ENCODE data around the gene MRPS12.

MRPS12 gene

GRCh38 chr19:38904581-38905539, 25.9 kb upstream of the MRPS12 start:
- Mint-ChIP-seq H3K4me1 (peaks cover 23% of the 10 kb centered on the region), H3K27me3 (no peaks in the 10 kb centered on the region), H3K9me3 (no peaks in the 10 kb centered on the region), H3K4me3 (no peak overlapping the region), H3K27ac (no peak overlapping the region), H3K36me3 (peaks cover 50% of the 10 kb centered on the region)
- ATAC-seq: peak; percentile 58

- Mint-ChIP-seq H3K4me1 (peaks cover 17% of the 10 kb centered on the region), H3K27ac (no peak overlapping the region), H3K36me3 (peaks cover 53% of the 10 kb centered on the region), H3K9me3 (no peaks in the 10 kb centered on the region), H3K4me3 (no peak overlapping the region), H3K27me3 (peaks cover 3% of the 10 kb centered on the region)
- ATAC-seq: no peak
Measured at GRCh38 chr19:38905620-38906019, 25.1 kb upstream of the MRPS12 start.

GRCh38 chr19:38907227-38907626, 23.5 kb upstream of the MRPS12 start:
- no peak for ATAC-seq
- peaks cover 51% of the 10 kb centered on the region for H3K36me3 Mint-ChIP-seq
- H3K4me3 Mint-ChIP-seq: no peak overlapping the region
- no peaks in the 10 kb centered on the region for H3K9me3 Mint-ChIP-seq
- H3K27ac Mint-ChIP-seq: no peak overlapping the region
- H3K27me3 Mint-ChIP-seq: peaks cover 10% of the 10 kb centered on the region
- peaks cover 7% of the 10 kb centered on the region for H3K4me1 Mint-ChIP-seq

- Mint-ChIP-seq H3K9me3 (no peaks in the 10 kb centered on the region), H3K4me3 (no peak overlapping the region), H3K36me3 (peaks cover 51% of the 10 kb centered on the region), H3K4me1 (peaks cover 10% of the 10 kb centered on the region), H3K27me3 (peaks cover 10% of the 10 kb centered on the region), H3K27ac (no peak overlapping the region)
- no peak for ATAC-seq
Measured at GRCh38 chr19:38907670-38908069, 23.1 kb upstream of the MRPS12 start.

GRCh38 chr19:38908911-38909310, 21.8 kb upstream of the MRPS12 start:
- no peak overlapping the region for H3K4me3 Mint-ChIP-seq
- H3K27ac Mint-ChIP-seq: no peak overlapping the region
- H3K27me3 Mint-ChIP-seq: peaks cover 10% of the 10 kb centered on the region
- no peak for ATAC-seq
- H3K36me3 Mint-ChIP-seq: peaks cover 56% of the 10 kb centered on the region
- H3K4me1 Mint-ChIP-seq: peaks cover 16% of the 10 kb centered on the region
- no peaks in the 10 kb centered on the region for H3K9me3 Mint-ChIP-seq

- Mint-ChIP-seq H3K9me3 (no peaks in the 10 kb centered on the region), H3K4me3 (no peak overlapping the region), H3K36me3 (peaks cover 53% of the 10 kb centered on the region), H3K27ac (no peak overlapping the region), H3K4me1 (peaks cover 9% of the 10 kb centered on the region), H3K27me3 (peaks cover 10% of the 10 kb centered on the region)
- ATAC-seq: no peak
Measured at GRCh38 chr19:38910488-38910887, 20.3 kb upstream of the MRPS12 start.

- Mint-ChIP-seq H3K4me3 (no peak overlapping the region), H3K27ac (no peak overlapping the region), H3K27me3 (peaks cover 10% of the 10 kb centered on the region), H3K36me3 (peaks cover 62% of the 10 kb centered on the region), H3K4me1 (peaks cover 9% of the 10 kb centered on the region), H3K9me3 (no peaks in the 10 kb centered on the region)
- ATAC-seq: peak; percentile 34
Measured at GRCh38 chr19:38911388-38912001, 19.2 kb upstream of the MRPS12 start.

GRCh38 chr19:38912600-38913514, 17.9 kb upstream of the MRPS12 start:
- peak; percentile 61 for ATAC-seq
- Mint-ChIP-seq H3K9me3 (no peaks in the 10 kb centered on the region), H3K4me1 (peaks cover 9% of the 10 kb centered on the region), H3K27me3 (peaks cover 10% of the 10 kb centered on the region), H3K36me3 (peaks cover 50% of the 10 kb centered on the region), H3K4me3 (no peak overlapping the region), H3K27ac (no peak overlapping the region)

GRCh38 chr19:38913958-38914357, 16.8 kb upstream of the MRPS12 start:
- Mint-ChIP-seq H3K4me3 (no peak overlapping the region), H3K27ac (no peak overlapping the region), H3K9me3 (no peaks in the 10 kb centered on the region), H3K4me1 (peaks cover 9% of the 10 kb centered on the region), H3K27me3 (peaks cover 10% of the 10 kb centered on the region), H3K36me3 (peaks cover 39% of the 10 kb centered on the region)
- no peak for ATAC-seq

- H3K27me3 Mint-ChIP-seq: peaks cover 6% of the 10 kb centered on the region
- H3K27ac Mint-ChIP-seq: no peak overlapping the region
- no peaks in the 10 kb centered on the region for H3K9me3 Mint-ChIP-seq
- peaks cover 9% of the 10 kb centered on the region for H3K4me1 Mint-ChIP-seq
- no peak for ATAC-seq
- H3K36me3 Mint-ChIP-seq: peaks cover 30% of the 10 kb centered on the region
- no peak overlapping the region for H3K4me3 Mint-ChIP-seq
Measured at GRCh38 chr19:38915329-38916321, 15.1 kb upstream of the MRPS12 start.

- no peak overlapping the region for H3K27ac Mint-ChIP-seq
- no peak for ATAC-seq
- H3K36me3 Mint-ChIP-seq: peaks cover 35% of the 10 kb centered on the region
- no peaks in the 10 kb centered on the region for H3K9me3 Mint-ChIP-seq
- H3K27me3 Mint-ChIP-seq: no peaks in the 10 kb centered on the region
- H3K4me1 Mint-ChIP-seq: peaks cover 7% of the 10 kb centered on the region
- no peak overlapping the region for H3K4me3 Mint-ChIP-seq
Measured at GRCh38 chr19:38917516-38917915, 13.2 kb upstream of the MRPS12 start.

- Mint-ChIP-seq H3K27me3 (no peaks in the 10 kb centered on the region), H3K36me3 (peaks cover 35% of the 10 kb centered on the region), H3K9me3 (no peaks in the 10 kb centered on the region), H3K4me3 (no peak overlapping the region), H3K4me1 (peaks cover 3% of the 10 kb centered on the region), H3K27ac (no peak overlapping the region)
- ATAC-seq: no peak
Measured at GRCh38 chr19:38917921-38918491, 12.7 kb upstream of the MRPS12 start.

GRCh38 chr19:38918526-38918925, 12.2 kb upstream of the MRPS12 start:
- H3K9me3 Mint-ChIP-seq: no peaks in the 10 kb centered on the region
- H3K27ac Mint-ChIP-seq: no peak overlapping the region
- no peaks in the 10 kb centered on the region for H3K4me1 Mint-ChIP-seq
- H3K4me3 Mint-ChIP-seq: no peak overlapping the region
- peaks cover 34% of the 10 kb centered on the region for H3K36me3 Mint-ChIP-seq
- no peak for ATAC-seq
- no peaks in the 10 kb centered on the region for H3K27me3 Mint-ChIP-seq
